A549 (cell line): Measurements from ENCODE around the gene ST6GALNAC2. TPM values are rescaled to one million over a fixed set of nuclear protein-coding genes. Genes with fewer than 3 reads are reported as not detected.

Experiments used
- ATAC-seq, 2 experiments: fragments of 200-7000 bp in 1 of 2; fragments of >200 bp in 1 of 2; cut with Nextera tagmentation in 1 of 2; cut with Tn5 transposase in 1 of 2; 3 replicates each; pipeline versions ENCODE4 v1.8.0 to v1.9.1; 2018 to 2020; ENCODE audit warnings: mild to moderate bottlenecking in 1 of 2, moderate library complexity in 1 of 2
- CTCF ChIA-PET: fragments of 300-600 bp; sonication (Branson Sonifier 250); formaldehyde crosslinking; extraction: SDS; loops from one replicate; lab custom pipeline; 2021; ENCODE audit warnings: antibody characterized with exemption, inconsistent platforms; lab: Yijun Ruan, JAX
- POLR2A ChIA-PET: fragments of 350-600 bp; formaldehyde crosslinking; extraction: SDS; loops from one replicate; lab custom pipeline; 2021; ENCODE audit warnings: antibody characterized with exemption, inconsistent platforms; lab: Yijun Ruan, JAX
- DNase-seq, 2 experiments: peaks; one replicate each; pipeline versions ENCODE4 v3.0.0 to v3.0.0-alpha.2; 2011 to 2016; ENCODE audit warnings: low read depth in 1 of 2, low spot score in 1 of 2
- FAIRE-seq: peaks from 2 replicates; lab custom pipeline; 2011; peaks lifted over from hg19 to GRCh38; lab: Jason Lieb, UNC
- H3K27ac ChIP-seq, 2 experiments: fragments of >200 bp; sonication (Bioruptor Twin); formaldehyde crosslinking; 3 replicates each; pipeline ENCODE4 v1.5.1; 2016 to 2017
- H3K4me1 ChIP-seq: fragments of >200 bp; sonication (Bioruptor Twin); formaldehyde crosslinking; 3 replicates; pipeline ENCODE4 v1.6.1; 2016
- H3K4me2 ChIP-seq: fragments of >200 bp; sonication (Bioruptor Twin); formaldehyde crosslinking; 3 replicates; pipeline ENCODE4 v1.6.1; 2016
- H3K4me3 ChIP-seq: fragments of >200 bp; sonication (Bioruptor Twin); formaldehyde crosslinking; 3 replicates; pipeline ENCODE4 v1.5.1; 2016
- H3K9me3 ChIP-seq: fragments of >200 bp; sonication (Bioruptor Twin); formaldehyde crosslinking; 3 replicates; pipeline ENCODE4 v1.6.1; 2016
- CBX2 ChIP-seq: fragments of 200-600 bp; sonication (generic); IDR thresholded peaks from 2 replicates; pipeline ENCODE4 v1.6.1; 2016; ENCODE audit warnings: low read depth, mild to moderate bottlenecking, borderline replicate concordance
- CBX8 ChIP-seq: fragments of 200-600 bp; sonication (generic); IDR thresholded peaks from 2 replicates; pipeline ENCODE4 v1.6.1; 2016
- CHD2 ChIP-seq: fragments of 150-350 bp; IDR thresholded peaks from 2 replicates; pipeline ENCODE4 v1.6.1; 2014; ENCODE audit warnings: low read length; ENCODE audit not compliant: partially characterized antibody
- CHD4 ChIP-seq: fragments of 200-600 bp; sonication (generic); IDR thresholded peaks from 2 replicates; pipeline ENCODE4 v1.6.1; 2016; ENCODE audit warnings: antibody characterized with exemption, mild to moderate bottlenecking, borderline replicate concordance
- EP300 ChIP-seq, 2 experiments: fragments of >200 bp; sonication (Bioruptor Twin); formaldehyde crosslinking; IDR thresholded peaks; 2 replicates in 1 of 2; 3 replicates in 1 of 2; pipeline ENCODE4 v1.6.1; 2016 to 2017
- ESRRA ChIP-seq: fragments of 150-350 bp; IDR thresholded peaks from 2 replicates; pipeline ENCODE4 v1.6.1; 2014; ENCODE audit warnings: mild to moderate bottlenecking, low read length, borderline replicate concordance
- FOXS1 ChIP-seq: fragments of 250-450 bp; sonication (Bioruptor Pico); IDR thresholded peaks from 2 replicates; pipeline ENCODE4 v1.5.0; 2020; ENCODE audit warnings: mild to moderate bottlenecking, moderate library complexity
- GATA3 ChIP-seq: IDR thresholded peaks from 2 replicates; pipeline ENCODE4 v1.6.1; 2012; ENCODE audit warnings: borderline replicate concordance
- HDAC2 ChIP-seq: fragments of 200-600 bp; sonication (generic); IDR thresholded peaks from 2 replicates; pipeline ENCODE4 v1.6.1; 2016
- HOXA7 ChIP-seq: fragments of 250-450 bp; sonication (Bioruptor Pico); IDR thresholded peaks from 2 replicates; pipeline ENCODE4 v1.5.0; 2020; ENCODE audit warnings: mild to moderate bottlenecking, moderate library complexity
- HOXB13 ChIP-seq: fragments of 250-450 bp; sonication (Bioruptor Pico); IDR thresholded peaks from 2 replicates; pipeline ENCODE4 v1.5.0; 2020; ENCODE audit warnings: low read depth, mild to moderate bottlenecking, moderate library complexity
- JUNB ChIP-seq: fragments of >200 bp; sonication (Bioruptor Twin); formaldehyde crosslinking; IDR thresholded peaks from 2 replicates; pipeline ENCODE4 v1.6.1; 2016
- KDM1A ChIP-seq: fragments of 200-600 bp; sonication (generic); IDR thresholded peaks from 2 replicates; pipeline ENCODE4 v1.6.1; 2016; ENCODE audit warnings: low read depth, mild to moderate bottlenecking
- MAZ ChIP-seq: fragments of 150-350 bp; IDR thresholded peaks from 2 replicates; pipeline ENCODE4 v1.6.1; 2014; ENCODE audit warnings: antibody characterized with exemption, low read depth, low read length, borderline replicate concordance
- NFE2L2 ChIP-seq: fragments of 150-350 bp; conservative IDR thresholded peaks from 2 replicates; pipeline ENCODE4 v1.6.1; 2014; ENCODE audit warnings: low read length
- NPAS2 ChIP-seq: fragments of 250-450 bp; sonication (Bioruptor Pico); IDR thresholded peaks from 2 replicates; pipeline ENCODE4 v1.8.0; 2022; ENCODE audit warnings: mild to moderate bottlenecking, moderate library complexity, borderline replicate concordance
- NR3C1 ChIP-seq: fragments of >200 bp; sonication (Bioruptor Twin); formaldehyde crosslinking; IDR thresholded peaks from 3 replicates; pipeline ENCODE4 v1.6.1; 2017
- PHF8 ChIP-seq: fragments of 200-600 bp; sonication (generic); IDR thresholded peaks from 2 replicates; pipeline ENCODE4 v1.6.1; 2016; ENCODE audit warnings: low read depth, mild to moderate bottlenecking, antibody characterized with exemption, moderate library complexity, borderline replicate concordance
- RARB ChIP-seq: fragments of 250-450 bp; sonication (Bioruptor Pico); IDR thresholded peaks from 2 replicates; pipeline ENCODE4 v1.8.0; 2021; ENCODE audit warnings: mild to moderate bottlenecking, moderate library complexity
- SMC3 ChIP-seq: fragments of >200 bp; sonication (Bioruptor Twin); formaldehyde crosslinking; IDR thresholded peaks from 3 replicates; pipeline ENCODE4 v1.6.1; 2018; ENCODE audit warnings: inconsistent platforms
- SREBF2 ChIP-seq: fragments of 450-650 bp; IDR thresholded peaks from 2 replicates; pipeline ENCODE4 v1.6.1; 2014; ENCODE audit warnings: mild to moderate bottlenecking, moderate library complexity
- ZFP36 ChIP-seq: fragments of 450-650 bp; IDR thresholded peaks from 2 replicates; pipeline ENCODE4 v1.6.1; 2014; ENCODE audit warnings: borderline replicate concordance; ENCODE audit not compliant: partially characterized antibody
- WGBS: methylation state at CpG from one replicate; pipeline ENCODE4 v1.1.6; 2017; ENCODE audit errors: missing lambda C conversion rate; 5-methylcytosine and 5-hydroxymethylcytosine counted together
- polyA plus RNA-seq, 4 experiments: library from polyadenylated mRNA; depleted of rRNA in 3 of 4; stranded (reverse); fragments of >200 nt; fragmentation: RNase III in 1 of 4; extraction: RNeasy Plus Mini Kit Qiagen cat#74134 plus additional on column Dnase treatment in 1 of 4; gene quantifications; 2 replicates in 3 of 4; 3 replicates in 1 of 4; pipeline ENCODE4 v1.2.3, GENCODE V29; 2011 to 2017
- TF ChIP-seq, protein P1 (sequence below): IDR thresholded peaks from 2 replicates; pipeline ENCODE4 v1.6.1; 2012
- TF ChIP-seq, protein P2 (sequence below): fragments of 250-450 bp; sonication (Bioruptor Pico); IDR thresholded peaks from 2 replicates; pipeline ENCODE4 v1.5.0; 2020; ENCODE audit warnings: low read depth, mild to moderate bottlenecking, moderate library complexity

ST6GALNAC2 gene
- polyA plus RNA-seq, 2 of the 4 experiments (the other 2 are of a cell fraction), result 0.41 to 0.74 TPM

GRCh38 chr17:76545918-76546555, 39.6 kb downstream of the ST6GALNAC2 start:
- no peak for FAIRE-seq
- CTCF ChIA-PET, result interaction anchor here (0.7 to 17.7 kb wide), 30 partner anchors 10 to 243 kb away, joined by 3 to 362 read pairs (median 4); partner anchors contain the start of genes CYGB, RHBDF2 and ST6GALNAC2
- Histone ChIP-seq H3K4me3 (no peak overlapping the region), H3K27ac (no peak overlapping the region), H3K9me3 (no peaks in the 10 kb centered on the region), H3K4me2 (no peak overlapping the region), H3K4me1 (peaks cover 30% of the 10 kb centered on the region)
- no peak for TF ChIP-seq PHF8
- TF ChIP-seq RARB, result no peak
- no peak for TF ChIP-seq ESRRA
- no peak for TF ChIP-seq HDAC2
- TF ChIP-seq HOXA7, result no peak
- TF ChIP-seq GATA3, result no peak
- no peak for TF ChIP-seq CHD4
- TF ChIP-seq NPAS2, result no peak
- no peak for DNase-seq
- ATAC-seq, result no peak
- WGBS, result 74% methylated on average over 11 of the region's 13 CpGs
- POLR2A ChIA-PET, result interaction anchor here (2.3 kb wide), 1 partner anchor 11 kb away, joined by 11 read pairs; no protein-coding TSS in a partner anchor

DNA sequence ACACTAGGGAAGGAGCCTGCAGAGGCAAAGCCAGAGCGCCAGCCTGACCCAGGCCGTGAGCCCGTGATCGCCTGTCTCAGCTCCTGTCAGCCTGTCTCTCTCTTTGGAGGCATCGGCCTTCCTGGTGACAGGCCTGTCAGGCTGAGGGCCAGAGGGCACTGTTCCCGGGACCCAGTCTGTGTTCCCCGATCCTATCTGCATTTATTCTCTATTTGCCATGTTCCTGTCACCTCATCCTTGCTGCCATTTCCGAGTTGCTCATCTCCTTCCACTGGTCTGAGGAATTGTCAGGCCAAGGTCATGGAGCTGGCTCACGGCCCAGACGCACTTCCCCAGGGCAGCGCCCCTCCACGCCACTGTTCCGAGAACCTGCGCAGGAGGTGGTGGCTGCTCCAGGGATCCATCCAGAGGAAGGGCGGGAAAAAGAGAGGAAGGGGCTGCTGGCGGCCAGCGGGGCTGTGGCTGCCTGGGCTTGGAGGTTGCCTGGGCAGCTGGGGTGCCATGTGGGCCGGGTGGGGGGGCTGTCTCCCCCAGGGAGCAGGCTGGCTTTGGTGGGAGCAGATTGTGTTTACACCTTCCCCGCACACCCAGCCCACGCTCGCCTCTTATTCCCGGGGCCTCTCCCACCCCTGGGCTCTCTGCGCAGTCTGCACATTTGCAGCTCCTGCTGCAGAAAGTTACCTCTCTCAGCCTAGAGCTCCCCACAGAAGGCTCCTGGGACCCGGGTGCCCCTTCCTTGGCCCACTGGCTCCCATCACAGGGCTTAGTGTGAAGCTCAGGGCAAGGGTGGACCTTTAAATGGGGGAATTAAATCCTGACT, 40.9 kb downstream of the ST6GALNAC2 start:
- Histone ChIP-seq H3K4me3 (no peak overlapping the region), H3K4me2 (no peak overlapping the region), H3K4me1 (peaks cover 26% of the 10 kb centered on the region), H3K27ac (peak overlapping the region in 1 of 2 experiments; percentile 39; a peak in 3 of 6 replicates), H3K9me3 (no peaks in the 10 kb centered on the region)
- FAIRE-seq (no peak), DNase-seq (no peak), ATAC-seq (no peak)
- WGBS, result 71% methylated on average over 24 of the region's 24 CpGs
- TF ChIP-seq SREBF2, result no peak
- ChIA-PET CTCF (interaction anchor here (0.7 to 17.7 kb wide), 16 partner anchors 8 to 542 kb away, joined by 3 to 362 read pairs (median 8); partner anchors contain the start of genes CYGB and ST6GALNAC2), POLR2A (no interaction called here)

GRCh38 chr17:76543826-76544545, 41.7 kb downstream of the ST6GALNAC2 start:
- TF ChIP-seq KDM1A, result no peak
- no peak for TF ChIP-seq CHD2
- TF ChIP-seq, protein P1, sequence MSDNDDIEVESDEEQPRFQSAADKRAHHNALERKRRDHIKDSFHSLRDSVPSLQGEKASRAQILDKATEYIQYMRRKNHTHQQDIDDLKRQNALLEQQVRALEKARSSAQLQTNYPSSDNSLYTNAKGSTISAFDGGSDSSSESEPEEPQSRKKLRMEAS, result no peak
- no peak for TF ChIP-seq CBX8
- no peak for TF ChIP-seq JUNB
- no peak for TF ChIP-seq CHD4
- no peak for TF ChIP-seq ZFP36
- no peak for TF ChIP-seq NFE2L2
- TF ChIP-seq CBX2, result no peak
- no peak for TF ChIP-seq MAZ
- no peak for TF ChIP-seq SMC3
- TF ChIP-seq NR3C1, result no peak
- TF ChIP-seq FOXS1, result no peak
- TF ChIP-seq EP300 (IDR thresholded peaks at IDR 0.05), result no peak
- TF ChIP-seq, protein P2, sequence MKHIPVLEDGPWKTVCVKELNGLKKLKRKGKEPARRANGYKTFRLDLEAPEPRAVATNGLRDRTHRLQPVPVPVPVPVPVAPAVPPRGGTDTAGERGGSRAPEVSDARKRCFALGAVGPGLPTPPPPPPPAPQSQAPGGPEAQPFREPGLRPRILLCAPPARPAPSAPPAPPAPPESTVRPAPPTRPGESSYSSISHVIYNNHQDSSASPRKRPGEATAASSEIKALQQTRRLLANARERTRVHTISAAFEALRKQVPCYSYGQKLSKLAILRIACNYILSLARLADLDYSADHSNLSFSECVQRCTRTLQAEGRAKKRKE (CRISPR knock-in tag), result no peak
- TF ChIP-seq NPAS2, result no peak
- no peak for TF ChIP-seq HOXB13 (CRISPR knock-in tag)
- TF ChIP-seq HDAC2, result no peak
- ChIA-PET CTCF (interaction anchor here (0.7 to 17.7 kb wide), 13 partner anchors 8 to 153 kb away, joined by 3 to 362 read pairs (median 12); partner anchors contain the start of gene CYGB), POLR2A (interaction anchor here (1.0 kb wide), 1 partner anchor 13 kb away, joined by 4 read pairs; no protein-coding TSS in a partner anchor)
- Histone ChIP-seq H3K4me3 (no peak overlapping the region), H3K4me1 (peaks cover 24% of the 10 kb centered on the region), H3K4me2 (no peak overlapping the region), H3K9me3 (no peaks in the 10 kb centered on the region), H3K27ac (peak overlapping the region in 1 of 2 experiments; percentile 39; a peak in 3 of 6 replicates)
- WGBS, result 69% methylated on average over 21 of the region's 22 CpGs
- ATAC-seq (no peak), DNase-seq (no peak), FAIRE-seq (no peak)
